OCI-LY1 (cell line): Measurements from ENCODE around the gene CAMTA1.

Experiments used
- H2AFZ ChIP-seq: fragments of 200-600 bp; sonication (generic), shearing (Covaris generic); 2 replicates; pipeline ENCODE4 v1.6.0; 2014; ENCODE audit warnings: antibody characterized with exemption, mild to moderate bottlenecking, low read length
- H3F3A ChIP-seq: fragments of 200-600 bp; sonication (generic), shearing (Covaris generic); 2 replicates; pipeline ENCODE4 v1.6.0; 2014; ENCODE audit warnings: mild to moderate bottlenecking, antibody characterized with exemption, low read length, moderate library complexity; ENCODE audit not compliant: insufficient read depth
- H3K27ac ChIP-seq: fragments of 200-600 bp; sonication (generic); 2 replicates; pipeline ENCODE4 v1.5.1; 2014; ENCODE audit warnings: low read length, mixed run types, mild to moderate bottlenecking, low read depth; ENCODE audit not compliant: poor library complexity, severe bottlenecking
- H3K27me3 ChIP-seq: fragments of 200-600 bp; sonication (generic); 2 replicates; pipeline ENCODE4 v1.6.0; 2014; ENCODE audit warnings: antibody characterized with exemption, mild to moderate bottlenecking, low read length, moderate library complexity; ENCODE audit not compliant: insufficient read depth
- H3K36me3 ChIP-seq: fragments of 200-600 bp; sonication (generic); 2 replicates; pipeline ENCODE4 v1.6.1; 2014; ENCODE audit warnings: mild to moderate bottlenecking, antibody characterized with exemption, low read length, moderate library complexity, mixed read lengths; ENCODE audit not compliant: insufficient read depth
- H3K4me1 ChIP-seq: fragments of 200-600 bp; sonication (generic); 2 replicates; pipeline ENCODE4 v1.5.1; 2014; ENCODE audit warnings: mild to moderate bottlenecking, low read length, moderate library complexity; ENCODE audit not compliant: insufficient read depth, severe bottlenecking
- H3K4me2 ChIP-seq: fragments of 200-600 bp; sonication (generic), shearing (Covaris generic); 2 replicates; pipeline ENCODE4 v1.6.1; 2014; ENCODE audit warnings: low read length
- H3K4me3 ChIP-seq: fragments of 200-600 bp; sonication (generic); 2 replicates; pipeline ENCODE4 v1.5.1; 2014; ENCODE audit warnings: low read length, low read depth, mild to moderate bottlenecking, mixed read lengths; ENCODE audit not compliant: poor library complexity, severe bottlenecking
- H3K79me2 ChIP-seq: fragments of 200-600 bp; shearing (Covaris generic); 2 replicates; pipeline ENCODE4 v1.6.1; 2016; ENCODE audit warnings: mixed run types, low read length, mixed read lengths; ENCODE audit not compliant: insufficient read depth
- H3K9ac ChIP-seq: fragments of 200-600 bp; sonication (generic), shearing (Covaris generic); 2 replicates; pipeline ENCODE4 v1.6.1; 2014; ENCODE audit warnings: mild to moderate bottlenecking, low read length, mixed read lengths
- H3K9me2 ChIP-seq: fragments of 200-600 bp; sonication (generic), shearing (Covaris generic); 2 replicates; pipeline ENCODE4 v1.6.1; 2014; ENCODE audit warnings: low read depth, mild to moderate bottlenecking, low read length, mixed read lengths
- H3K9me3 ChIP-seq: fragments of 200-600 bp; shearing (Covaris generic); 2 replicates; pipeline ENCODE4 v1.6.1; 2014; ENCODE audit warnings: low read length, mixed read lengths
- H4K20me1 ChIP-seq: fragments of 200-600 bp; sonication (generic), shearing (Covaris generic); 2 replicates; pipeline ENCODE4 v1.6.0; 2016; ENCODE audit warnings: mild to moderate bottlenecking, low read length; ENCODE audit not compliant: insufficient read depth
- EZH2 ChIP-seq: fragments of 200-600 bp; sonication (generic), shearing (Covaris generic); IDR thresholded peaks from 2 replicates; pipeline ENCODE4 v1.8.0; 2017; ENCODE audit warnings: borderline replicate concordance, mixed run types, mild to moderate bottlenecking, antibody characterized with exemption, low read length, moderate library complexity, mixed read lengths
- TF ChIP-seq, protein P1 (sequence below): fragments of 200-600 bp; sonication (generic), shearing (Covaris generic); IDR thresholded peaks from 2 replicates; pipeline ENCODE4 v1.5.1; 2017; ENCODE audit warnings: mild to moderate bottlenecking, antibody characterized with exemption, low read length, moderate library complexity, mixed read lengths

Gene CAMTA1

DNA sequence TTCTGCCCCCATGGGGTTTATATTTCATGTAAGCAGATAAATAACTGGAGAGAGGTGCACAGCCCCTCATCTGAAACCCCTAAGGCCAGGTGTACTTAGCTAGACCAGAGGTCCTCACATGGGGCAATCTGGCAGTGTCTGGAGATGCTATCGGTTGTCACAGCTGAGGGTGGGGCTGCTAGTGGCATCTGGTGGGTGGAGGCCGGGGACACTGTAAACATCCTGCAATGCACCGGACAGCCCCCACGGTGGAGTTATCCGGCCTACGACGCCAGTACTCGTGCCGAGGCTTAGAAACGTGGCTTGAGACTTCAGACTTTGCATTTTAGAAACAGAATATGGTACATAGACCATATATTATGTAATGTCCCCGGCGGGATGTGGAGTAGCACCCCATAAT lies 799.4 kb downstream of the CAMTA1 start:
- Histone ChIP-seq H4K20me1 (no peaks in the 10 kb centered on the region), H3K4me3 (no peak overlapping the region), H3K9me2 (no peaks in the 10 kb centered on the region), H3K36me3 (no peaks in the 10 kb centered on the region), H3K79me2 (no peaks in the 10 kb centered on the region), H3K9ac (no peak overlapping the region), H3K27ac (no peak overlapping the region), H3K27me3 (no peaks in the 10 kb centered on the region), H3K9me3 (no peaks in the 10 kb centered on the region), H3K4me2 (no peak overlapping the region), H3K4me1 (no peaks in the 10 kb centered on the region), H3F3A (no peaks in the 10 kb centered on the region), H2AFZ (no peak overlapping the region)
- TF ChIP-seq EZH2: no peak
- TF ChIP-seq, protein P1, sequence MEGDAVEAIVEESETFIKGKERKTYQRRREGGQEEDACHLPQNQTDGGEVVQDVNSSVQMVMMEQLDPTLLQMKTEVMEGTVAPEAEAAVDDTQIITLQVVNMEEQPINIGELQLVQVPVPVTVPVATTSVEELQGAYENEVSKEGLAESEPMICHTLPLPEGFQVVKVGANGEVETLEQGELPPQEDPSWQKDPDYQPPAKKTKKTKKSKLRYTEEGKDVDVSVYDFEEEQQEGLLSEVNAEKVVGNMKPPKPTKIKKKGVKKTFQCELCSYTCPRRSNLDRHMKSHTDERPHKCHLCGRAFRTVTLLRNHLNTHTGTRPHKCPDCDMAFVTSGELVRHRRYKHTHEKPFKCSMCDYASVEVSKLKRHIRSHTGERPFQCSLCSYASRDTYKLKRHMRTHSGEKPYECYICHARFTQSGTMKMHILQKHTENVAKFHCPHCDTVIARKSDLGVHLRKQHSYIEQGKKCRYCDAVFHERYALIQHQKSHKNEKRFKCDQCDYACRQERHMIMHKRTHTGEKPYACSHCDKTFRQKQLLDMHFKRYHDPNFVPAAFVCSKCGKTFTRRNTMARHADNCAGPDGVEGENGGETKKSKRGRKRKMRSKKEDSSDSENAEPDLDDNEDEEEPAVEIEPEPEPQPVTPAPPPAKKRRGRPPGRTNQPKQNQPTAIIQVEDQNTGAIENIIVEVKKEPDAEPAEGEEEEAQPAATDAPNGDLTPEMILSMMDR: no peak

DNA sequence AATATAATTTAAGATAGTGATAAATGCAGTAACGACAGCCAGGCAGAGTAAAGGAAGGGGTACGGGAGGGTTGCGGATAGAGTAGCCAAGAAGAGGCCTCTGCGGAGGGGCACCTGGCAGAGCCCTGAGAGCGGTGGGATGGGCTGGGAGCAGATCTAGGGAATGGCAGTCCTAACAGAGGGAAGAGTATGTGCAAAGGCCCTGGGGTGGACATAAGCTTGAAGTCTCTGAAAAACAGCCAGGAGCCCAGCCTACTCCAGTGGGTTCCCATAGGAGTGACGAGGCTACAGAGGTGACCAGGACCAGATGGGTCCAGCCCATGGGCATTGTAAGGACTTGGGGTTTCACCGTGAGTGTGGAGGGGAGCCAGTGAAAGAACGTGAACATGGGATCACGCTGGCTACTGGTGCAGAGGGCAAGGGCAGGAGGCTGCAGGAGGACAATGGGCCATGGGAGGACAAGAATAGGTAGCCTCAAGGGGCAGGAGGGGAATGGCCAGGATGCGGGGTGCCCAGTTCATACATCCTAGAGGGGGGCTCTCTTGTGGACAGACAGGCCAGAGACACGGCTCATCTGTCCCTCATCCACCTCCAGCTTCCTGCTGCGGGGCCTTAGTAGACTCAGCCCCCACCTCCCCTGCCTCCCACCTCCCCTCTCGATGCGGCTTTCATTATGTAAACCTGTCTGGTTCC lies 800.1 kb downstream of the CAMTA1 start:
- H3K36me3 ChIP-seq: no peaks in the 10 kb centered on the region

DNA sequence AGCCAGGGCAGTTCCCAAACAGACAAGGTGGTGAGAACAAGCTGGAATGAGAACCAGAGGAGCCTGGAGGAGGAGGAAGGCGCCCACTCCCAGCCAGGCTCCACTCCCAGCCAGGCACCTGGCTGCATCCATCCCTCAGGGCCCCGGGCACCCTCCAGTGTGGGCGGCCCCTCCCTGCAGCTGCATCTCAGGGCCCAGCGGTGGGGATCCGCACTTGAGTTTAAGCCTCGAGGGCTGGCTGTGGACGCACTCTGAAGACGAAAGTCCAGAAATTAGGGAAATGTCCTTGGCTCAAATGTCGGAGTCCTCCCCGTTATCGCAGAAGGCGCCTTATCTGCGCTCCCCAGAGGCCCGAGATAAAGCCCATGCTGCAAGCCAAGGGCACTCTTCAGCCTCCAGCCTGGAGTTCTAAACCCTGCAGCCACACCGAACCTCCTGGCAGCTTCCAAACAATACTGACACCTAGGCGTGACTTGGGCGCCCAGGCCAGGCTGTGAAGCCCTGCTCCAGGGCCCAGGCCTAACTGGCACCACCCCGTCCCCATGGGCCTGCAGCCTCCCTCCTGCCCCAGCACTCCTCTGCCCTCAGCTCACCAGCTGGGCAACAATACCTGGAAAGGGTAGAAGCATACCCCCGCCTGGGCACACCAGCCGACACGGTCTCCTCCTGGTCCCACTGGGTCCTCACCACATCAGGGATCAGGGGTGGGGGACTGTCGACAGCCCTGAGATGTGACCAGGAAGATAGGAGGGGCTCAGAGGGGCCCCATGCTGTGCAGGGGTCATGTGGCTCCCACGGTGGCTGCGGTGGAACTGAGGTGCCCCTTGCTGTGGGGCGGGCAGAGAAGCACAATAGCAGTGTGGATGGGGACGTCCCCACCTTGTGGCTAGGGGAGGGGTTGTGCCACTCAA lies 801.0 kb downstream of the CAMTA1 start:
- TF ChIP-seq EZH2: no peak
- TF ChIP-seq, protein P1: no peak
- Histone ChIP-seq H3K27me3 (no peaks in the 10 kb centered on the region), H3K9ac (no peak overlapping the region), H3K79me2 (no peaks in the 10 kb centered on the region), H4K20me1 (no peaks in the 10 kb centered on the region), H3F3A (no peaks in the 10 kb centered on the region), H2AFZ (no peak overlapping the region), H3K27ac (no peak overlapping the region), H3K9me3 (no peaks in the 10 kb centered on the region), H3K36me3 (no peaks in the 10 kb centered on the region), H3K4me1 (no peaks in the 10 kb centered on the region), H3K9me2 (no peaks in the 10 kb centered on the region), H3K4me2 (no peak overlapping the region), H3K4me3 (no peak overlapping the region)

More for the DNA sequence above, 800.1 kb downstream of the CAMTA1 start:
- no peaks in the 10 kb centered on the region for H4K20me1 ChIP-seq
- H3K9me2 ChIP-seq: no peaks in the 10 kb centered on the region
- H3K27me3 ChIP-seq: no peaks in the 10 kb centered on the region
- H3K4me3 ChIP-seq: no peak overlapping the region
- H3K27ac ChIP-seq: no peak overlapping the region
- no peaks in the 10 kb centered on the region for H3K9me3 ChIP-seq
- no peaks in the 10 kb centered on the region for H3F3A ChIP-seq
- no peak overlapping the region for H3K9ac ChIP-seq
- H3K4me2 ChIP-seq: no peak overlapping the region
- H2AFZ ChIP-seq: no peak overlapping the region
- TF ChIP-seq, protein P1: no peak
- no peak for TF ChIP-seq EZH2
- no peaks in the 10 kb centered on the region for H3K79me2 ChIP-seq
- no peaks in the 10 kb centered on the region for H3K4me1 ChIP-seq
